Activated CD4-positive, alpha-beta T cell treated with anti-CD3 and anti-CD28 coated beads for 24 hours (primary cell): ENCODE results near the gene HEPACAM2.

Source experiments
- DNase-seq, 2 donors: peaks; one replicate each; pipeline ENCODE4 v3.0.0-alpha.2; 2020; ENCODE audit warnings: low read depth in 2 of 2

HEPACAM2 gene

DNA sequence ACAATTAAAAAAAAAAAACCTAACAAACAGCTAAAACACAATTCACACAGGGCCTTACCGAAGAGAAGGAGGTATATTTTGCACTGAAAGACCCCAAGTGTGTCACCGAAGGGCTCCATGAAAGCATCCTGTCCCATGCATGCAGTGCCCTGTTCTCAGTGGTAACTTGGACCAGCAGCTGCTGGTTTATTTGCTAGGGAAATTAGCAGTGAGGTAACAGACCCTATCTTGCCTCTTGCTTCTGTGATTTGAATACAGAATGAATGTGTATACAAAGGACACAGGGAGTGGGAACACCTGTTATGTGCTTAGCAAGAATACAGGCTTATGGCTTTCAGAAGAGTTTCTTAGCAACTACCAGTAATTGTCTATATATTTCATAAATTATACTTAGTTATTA lies at the start of gene HEPACAM2:
Gene HEPACAM2, minus strand, starts transcription at position 160 of the 400 bp plus-strand sequence.
- DNase-seq = no peak

DNA sequence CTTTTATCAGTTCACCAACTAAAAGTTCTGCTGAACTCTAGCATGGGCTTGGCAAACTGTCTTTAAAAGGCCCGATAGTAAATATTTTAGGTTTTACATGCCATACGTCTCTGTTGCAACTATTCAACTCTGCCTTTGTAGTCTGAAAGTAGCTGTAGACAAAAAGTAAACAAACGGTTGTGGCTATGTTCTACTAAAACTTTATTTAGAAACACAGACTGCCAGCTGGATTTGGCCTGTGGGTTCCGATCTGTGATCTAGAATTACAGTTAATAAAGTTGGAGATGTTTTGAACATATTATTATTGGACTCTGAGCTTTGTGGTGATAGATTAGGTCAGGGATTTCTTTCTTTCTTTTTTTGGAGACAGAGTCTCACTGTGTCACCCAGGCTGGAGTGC lies 39.0 kb upstream of the HEPACAM2 start:
- DNase-seq = no peak

DNA sequence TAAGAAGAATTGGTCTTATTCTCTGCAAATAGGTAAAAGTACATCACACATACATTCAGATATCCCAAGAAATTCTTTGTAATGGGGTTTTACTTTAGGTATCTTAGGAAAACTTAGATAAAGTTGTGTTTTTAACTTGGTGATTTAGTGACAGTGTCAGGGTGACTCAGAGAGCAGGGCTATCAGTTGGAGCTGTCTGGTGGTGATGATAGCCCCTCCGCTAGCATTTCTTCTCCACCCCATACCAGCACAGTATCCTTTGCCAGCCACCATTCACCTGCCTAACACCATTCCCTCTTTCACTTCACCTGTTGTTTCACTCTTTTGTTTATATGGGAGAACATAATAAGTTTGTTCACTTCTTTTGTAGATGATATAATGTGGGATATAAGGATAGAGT lies 36.3 kb upstream of the HEPACAM2 start:
- no peak for DNase-seq

DNA sequence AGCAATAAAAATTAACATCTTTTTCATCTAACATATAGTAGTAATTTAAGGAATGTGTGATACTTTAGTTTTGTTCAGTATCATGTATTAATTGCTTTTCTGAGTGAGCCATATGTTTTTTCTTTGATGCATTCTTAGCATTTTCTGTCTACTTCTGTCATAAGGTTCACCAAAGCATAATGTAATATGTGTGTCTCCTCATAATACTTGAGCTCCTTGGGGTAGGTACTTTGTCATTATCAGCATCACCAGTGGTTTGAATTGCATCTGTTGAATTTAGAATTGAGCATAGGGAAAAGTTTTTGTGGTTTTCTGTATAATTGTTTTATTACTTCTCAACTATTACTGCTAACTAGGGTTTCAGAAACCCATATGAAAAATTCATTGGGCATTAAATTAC lies 32.4 kb upstream of the HEPACAM2 start:
- no peak for DNase-seq

DNA sequence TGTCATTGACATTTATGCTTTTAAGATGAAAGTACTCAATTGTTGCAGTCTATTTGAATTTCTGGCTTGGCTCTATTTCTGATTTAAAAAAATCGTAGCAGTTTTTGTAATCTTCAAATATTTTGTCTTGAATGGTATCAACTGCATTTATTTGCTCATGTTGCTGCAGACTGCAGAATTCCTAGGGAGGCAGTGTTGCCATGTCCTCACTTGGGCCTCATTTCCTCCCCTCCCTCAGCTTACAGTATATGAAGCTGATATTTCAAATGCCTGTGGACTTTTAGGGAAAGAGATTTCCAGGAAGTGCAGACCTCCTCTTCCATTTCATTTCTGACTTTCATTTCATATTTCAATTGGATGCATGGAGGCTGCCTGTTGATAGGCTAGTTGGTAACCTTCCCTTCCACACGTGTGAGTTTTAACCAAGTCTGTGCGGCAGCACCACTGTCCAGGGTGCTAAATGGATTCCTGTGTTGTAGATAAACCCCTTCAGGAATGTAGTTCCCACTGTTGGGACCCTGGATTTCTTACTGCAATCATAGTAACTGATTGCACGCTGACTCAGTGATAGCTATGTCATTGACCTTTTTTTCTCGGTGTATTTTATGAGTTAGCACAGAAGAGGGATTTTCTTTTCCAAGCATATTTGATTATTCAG lies 23.4 kb upstream of the HEPACAM2 start:
- DNase-seq = no peak

DNA sequence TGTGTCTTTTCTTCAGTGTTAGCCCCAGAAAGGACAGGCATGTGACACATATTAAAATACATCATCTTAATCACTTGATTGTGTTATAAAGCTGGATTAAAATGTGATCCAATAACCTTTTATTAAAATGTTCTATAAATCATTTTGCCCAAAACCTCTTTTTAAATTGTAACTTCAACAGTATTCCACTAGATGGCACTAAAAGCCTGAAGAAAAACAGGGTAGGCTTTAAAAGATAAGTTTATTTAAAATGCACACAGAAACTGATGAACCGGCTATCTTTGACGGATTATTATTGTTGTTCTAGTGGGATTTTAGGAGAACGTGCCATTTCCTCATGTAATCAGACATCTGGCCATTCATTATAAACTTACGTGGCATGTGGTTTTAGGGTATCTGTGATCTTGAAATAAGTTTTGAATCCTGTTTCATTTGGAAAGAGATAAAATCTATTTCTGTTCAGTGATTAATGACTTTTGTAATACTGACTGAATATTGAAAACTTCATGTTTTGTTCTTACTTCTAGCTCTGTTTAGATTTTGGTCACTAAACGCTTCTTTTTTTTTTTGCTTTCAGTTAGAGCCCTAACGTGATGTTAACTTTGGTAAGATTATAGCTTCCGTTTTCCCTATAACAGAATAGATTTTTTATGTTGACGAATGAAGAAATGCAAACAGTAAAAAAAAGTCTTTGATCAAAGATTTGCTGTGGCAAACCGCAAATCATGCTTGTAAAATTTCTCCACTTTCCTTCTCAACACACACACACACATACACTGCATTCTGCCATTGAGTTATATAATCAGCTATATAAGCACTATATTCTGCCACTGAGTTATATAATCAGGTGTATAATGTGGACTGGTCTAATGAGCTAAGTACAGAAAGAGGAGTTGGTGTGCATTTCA lies 19.5 kb upstream of the HEPACAM2 start:
- no peak for DNase-seq

DNA sequence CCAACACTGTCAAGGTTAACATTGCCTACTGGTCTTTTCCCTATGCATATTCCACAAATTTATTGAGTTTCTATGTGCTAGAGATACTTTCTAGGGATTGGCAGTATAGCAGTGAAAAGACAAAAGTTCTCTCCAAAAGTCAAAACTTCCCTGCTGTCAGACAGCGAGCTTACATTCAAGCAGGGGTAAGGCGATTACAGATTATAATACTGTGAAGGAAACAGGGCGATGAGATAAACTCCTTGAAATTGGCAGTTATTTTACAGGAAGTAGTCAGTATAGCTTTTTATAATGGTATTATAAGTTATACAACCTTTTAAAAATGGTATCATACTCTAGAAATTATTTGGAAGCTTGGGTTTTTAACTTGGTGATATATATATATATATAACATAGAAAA lies 15.8 kb upstream of the HEPACAM2 start:
- DNase-seq = no peak

DNA sequence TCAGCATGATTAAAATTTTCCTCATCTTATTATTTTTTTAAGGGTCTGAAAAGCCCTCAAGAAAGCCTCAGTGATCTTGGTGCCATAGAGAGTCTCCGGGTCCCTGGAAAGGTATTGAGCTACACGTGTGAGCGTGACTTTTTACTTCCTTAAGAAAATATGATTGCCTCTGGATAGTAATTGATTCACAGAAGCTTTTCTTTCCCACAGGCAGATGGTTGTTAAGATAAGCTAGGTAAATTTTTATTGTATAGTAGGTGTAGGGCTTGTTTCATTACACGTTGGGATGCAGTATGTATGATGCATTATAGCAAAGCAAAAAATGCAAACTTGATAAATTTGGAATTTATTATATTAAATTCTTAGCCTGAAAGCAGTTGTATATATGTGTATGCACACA lies 13.6 kb upstream of the HEPACAM2 start:
- DNase-seq = no peak

DNA sequence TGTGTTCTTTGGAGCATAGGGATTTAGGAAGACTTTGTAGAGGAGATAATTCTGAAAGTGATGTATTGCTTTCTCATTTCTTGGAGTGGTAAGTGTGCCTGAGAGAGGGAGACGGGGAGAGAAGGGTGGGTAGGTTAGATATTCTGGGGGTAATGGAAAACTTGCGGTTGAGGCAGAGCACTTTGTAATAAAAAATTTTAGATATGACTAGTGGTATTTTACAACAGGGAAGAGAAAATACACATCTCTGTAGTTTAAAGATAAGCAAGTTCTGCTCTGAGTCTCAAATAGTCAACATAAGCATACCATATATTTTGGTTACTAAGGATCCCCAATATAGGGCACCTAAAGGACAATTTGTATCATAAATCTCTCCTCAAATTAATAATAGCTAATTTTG lies 12.5 kb upstream of the HEPACAM2 start:
- DNase-seq = no peak

DNA sequence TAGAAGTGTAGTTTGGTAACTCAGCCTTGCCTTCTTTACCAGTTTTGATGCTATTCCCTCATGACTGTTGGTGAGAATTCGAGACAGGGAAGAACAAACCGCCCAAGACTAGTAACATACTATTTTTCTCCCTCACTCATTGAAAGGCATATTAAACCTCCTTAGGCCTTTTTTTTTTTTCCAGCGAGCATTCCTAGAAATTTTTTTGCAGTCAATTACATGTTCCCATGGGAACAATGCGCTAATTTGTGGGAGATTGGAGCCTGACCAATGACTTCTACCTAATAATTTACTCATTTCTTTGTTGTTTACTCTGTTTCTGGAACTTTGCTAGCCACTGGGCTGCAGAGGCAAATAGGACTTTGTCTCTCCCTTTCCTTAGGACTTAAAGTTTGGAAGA lies 11.9 kb upstream of the HEPACAM2 start:
- no peak for DNase-seq

DNA sequence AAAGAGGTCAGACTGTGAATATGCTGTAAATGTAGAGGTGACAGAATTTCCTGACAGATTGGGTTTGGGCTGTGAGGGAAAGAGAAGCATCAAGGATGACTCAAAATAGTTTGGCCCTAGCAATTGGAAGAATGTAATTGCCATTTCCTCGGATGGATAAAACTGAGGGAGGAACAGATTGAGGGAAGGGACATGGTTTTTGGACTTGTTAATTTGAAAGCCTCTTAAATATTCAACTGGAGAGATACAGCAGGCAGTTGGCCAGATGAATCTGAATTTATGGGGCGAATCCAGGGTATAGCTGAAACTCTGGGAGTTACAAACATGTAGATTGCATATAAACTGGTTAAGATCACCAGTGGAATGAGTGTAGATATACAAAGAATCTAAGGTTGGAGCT lies 9.3 kb upstream of the HEPACAM2 start:
- no peak for DNase-seq

DNA sequence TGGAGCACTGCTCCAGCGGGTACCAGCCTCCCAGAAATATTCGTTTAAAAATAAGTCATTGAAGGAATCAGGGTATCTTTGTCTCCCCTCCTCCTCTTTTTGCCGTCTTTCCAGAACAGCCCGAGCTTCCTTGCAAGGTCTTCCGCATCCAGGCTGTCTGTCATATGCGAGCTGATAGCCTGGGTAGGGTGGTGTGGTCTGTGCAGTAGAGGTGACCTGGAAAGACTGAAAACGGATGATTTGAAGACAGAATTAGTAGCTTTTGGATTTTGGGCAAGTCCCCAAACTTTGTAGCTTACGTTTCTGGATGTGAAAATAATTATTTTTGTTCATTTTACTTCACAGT lies 6.4 kb upstream of the HEPACAM2 start:
- no peak for DNase-seq

DNA sequence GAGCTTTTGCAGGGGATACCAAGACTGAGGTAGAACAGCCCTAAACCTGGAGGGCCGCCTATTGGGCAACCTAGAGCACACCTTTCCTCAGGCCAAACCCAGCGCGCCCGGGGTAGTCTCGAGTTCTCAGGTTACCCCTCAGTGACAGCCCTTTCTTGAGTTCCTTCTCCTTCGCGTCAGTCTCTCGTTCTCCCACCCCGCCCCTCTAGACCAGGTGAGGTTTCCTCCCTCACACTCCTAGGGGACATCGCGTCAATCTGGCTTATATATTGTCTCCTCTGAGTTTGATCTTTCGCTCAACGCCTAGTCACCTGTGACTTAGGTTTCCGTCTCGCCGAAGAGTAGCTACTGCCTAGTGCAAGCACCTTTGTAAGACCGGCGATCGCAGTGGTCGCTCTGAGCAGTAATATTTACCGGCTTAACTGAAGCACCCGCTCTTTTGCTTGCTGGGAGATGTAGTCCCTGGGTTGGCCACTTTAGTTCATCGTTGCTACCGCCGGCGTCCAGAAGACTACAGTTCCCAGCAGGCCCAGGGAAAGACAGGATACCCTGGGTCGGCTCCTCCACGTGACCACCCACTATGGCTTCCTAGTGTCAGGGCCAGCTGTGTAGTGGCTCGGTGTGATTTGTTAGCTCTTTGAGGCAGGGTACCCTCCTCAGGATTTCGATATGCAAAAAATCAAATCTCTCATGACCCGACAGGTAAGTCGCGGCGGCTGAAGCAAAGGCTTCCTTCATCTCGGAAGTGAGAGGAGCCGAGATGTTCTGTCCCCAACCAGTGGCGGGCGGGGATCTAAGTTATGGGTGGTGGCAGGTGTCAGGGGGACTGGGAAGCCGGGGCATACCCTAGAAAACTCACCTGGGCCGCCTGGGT lies 5.8 kb upstream of the HEPACAM2 start, which contains the start of gene VPS50:
Gene VPS50, plus strand, starts transcription at position 568 of the 874 bp plus-strand sequence. Its CDS starts 102 bp downstream, at position 670.
- peak; percentile 76 to 80 for DNase-seq

DNA sequence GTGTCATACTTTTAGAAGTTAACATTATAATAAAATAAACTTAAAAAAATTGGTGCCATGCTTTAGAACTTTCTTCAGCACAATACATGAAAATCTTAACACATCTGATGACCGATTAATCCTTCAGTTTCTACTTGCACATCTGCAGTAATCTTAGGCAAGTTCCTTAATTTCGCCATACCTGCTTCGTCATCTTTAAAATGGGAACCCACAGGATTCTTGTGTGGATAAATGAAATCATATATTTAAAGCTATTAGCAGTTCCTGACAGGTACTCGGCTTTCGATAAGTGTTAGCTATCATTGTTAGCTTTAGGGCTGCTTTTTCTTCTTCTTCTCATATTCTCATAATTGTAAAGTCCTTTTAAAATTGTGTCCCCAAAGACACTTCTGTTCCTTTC lies 5.0 kb upstream of the HEPACAM2 start:
- no peak for DNase-seq

DNA sequence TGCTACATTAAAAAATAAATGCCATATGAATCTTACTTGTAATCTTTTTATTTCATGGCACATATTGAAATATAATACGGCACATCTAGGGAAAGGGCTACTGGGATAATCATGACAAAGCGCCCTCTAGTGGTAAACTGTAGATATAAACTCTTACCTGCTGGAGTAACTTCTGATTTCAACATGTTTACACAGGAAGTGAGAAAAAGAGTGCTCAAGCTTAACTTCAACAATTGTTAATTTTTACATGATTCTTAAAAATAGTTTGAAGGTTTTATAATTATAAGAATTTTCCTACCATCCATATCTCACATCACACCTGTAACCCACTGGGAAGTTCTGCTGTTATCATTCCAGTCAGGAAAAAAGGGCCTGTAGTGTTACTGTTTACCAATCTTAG lies 2.0 kb upstream of the HEPACAM2 start:
- DNase-seq = no peak

DNA sequence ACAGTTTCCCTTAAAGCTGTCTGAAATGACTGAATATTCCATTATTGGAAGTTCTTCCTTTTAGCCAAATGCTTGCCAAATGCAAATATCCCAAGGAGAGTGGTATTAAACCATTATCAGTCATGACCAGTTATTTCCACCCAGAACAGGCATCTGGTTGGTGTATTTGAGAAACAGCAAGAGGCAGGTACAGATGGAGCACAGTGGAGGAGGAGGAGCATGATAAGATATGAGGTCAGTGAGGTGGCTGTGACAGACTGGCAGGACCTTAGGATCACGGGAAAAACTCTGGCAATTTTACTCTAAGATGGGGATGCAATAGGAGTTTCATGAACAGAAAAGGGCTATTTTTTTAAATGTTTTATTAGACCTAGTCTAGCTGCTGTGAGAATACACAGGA lies 6.4 kb downstream of the HEPACAM2 start:
- no peak for DNase-seq

DNA sequence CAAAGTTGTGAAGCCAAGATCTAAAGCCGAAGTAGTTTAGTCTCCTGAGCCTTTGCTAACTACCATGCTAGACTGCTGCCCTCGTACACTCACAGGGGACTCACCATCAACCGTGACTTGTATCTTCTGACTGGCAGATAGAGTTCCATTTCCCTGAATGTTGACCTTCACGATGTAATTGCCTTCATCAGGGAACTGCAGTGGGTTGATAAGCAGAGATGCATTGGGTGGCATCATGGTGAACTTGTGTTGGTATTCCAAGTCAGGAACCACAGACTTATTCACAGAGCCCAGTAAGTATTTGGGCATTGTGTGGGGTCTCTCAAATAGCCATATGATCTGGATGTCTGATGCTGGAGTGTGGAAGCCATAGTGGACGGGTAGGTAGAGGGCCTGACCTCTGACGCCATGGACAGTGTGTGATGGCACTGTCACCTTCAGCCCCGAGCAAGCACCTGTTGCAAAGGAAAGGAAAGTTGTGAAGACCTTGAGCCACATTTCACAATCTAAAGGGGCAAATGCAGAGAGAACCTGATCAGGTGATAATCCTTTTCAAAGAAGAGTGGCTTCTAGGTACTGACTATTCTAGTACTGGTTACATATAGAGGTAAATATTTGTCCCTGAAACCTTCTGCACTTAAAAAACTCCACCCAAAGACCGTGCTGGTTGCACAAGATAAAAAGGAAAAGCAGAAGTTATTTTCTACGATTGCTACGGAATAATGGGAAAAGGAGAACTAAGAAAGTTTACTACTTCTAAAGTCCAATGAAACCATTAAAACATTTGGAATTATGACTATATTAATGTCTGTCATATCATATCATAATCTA lies 7.1 kb downstream of the HEPACAM2 start:
- DNase-seq = no peak

DNA sequence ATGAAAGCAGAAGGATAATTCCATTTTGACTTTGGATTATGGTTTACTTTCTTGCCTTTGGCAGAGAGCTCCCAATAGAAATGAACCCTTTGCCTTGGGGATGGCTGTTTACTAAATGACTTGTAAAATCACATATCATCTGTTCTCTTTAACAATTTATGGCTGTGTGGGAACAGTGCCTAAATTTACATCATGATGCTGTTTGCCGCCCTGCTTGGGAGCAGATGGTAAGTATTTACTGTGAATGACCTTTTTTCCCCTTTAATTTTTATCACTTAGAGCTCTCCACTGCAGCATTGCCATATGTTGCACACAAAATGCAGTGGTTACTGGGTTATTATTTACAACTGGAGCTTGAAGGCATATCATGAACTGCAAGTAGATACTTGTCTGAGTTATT lies 13.4 kb downstream of the HEPACAM2 start:
- DNase-seq = no peak

DNA sequence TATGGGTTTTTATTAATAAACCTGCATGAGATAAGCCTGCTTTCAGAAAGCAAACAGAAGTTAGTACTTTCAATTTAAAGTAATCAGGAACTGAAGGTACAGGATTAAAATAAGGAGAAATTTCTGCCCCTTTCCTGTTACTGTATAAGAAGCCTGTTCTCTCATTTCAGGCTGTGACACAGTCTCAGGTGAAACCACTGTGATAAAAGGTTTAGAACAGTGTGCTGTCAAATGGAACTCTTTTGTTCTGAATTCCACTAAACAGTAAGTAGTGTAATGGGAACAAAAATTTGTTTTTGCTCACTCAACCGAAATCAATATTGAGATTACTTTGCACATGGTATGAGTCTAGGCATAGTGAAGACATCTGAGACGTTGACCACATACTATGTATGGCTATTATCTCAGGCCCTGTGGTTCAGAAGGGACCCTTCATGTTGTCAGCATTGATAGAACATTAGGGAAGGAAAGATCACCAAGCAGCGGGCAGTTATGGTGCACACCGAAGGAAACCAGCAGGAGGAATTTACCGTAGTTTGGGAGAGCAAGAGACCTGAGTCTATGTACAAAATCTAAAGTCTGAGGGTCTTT lies 14.9 kb downstream of the HEPACAM2 start:
- no peak for DNase-seq

DNA sequence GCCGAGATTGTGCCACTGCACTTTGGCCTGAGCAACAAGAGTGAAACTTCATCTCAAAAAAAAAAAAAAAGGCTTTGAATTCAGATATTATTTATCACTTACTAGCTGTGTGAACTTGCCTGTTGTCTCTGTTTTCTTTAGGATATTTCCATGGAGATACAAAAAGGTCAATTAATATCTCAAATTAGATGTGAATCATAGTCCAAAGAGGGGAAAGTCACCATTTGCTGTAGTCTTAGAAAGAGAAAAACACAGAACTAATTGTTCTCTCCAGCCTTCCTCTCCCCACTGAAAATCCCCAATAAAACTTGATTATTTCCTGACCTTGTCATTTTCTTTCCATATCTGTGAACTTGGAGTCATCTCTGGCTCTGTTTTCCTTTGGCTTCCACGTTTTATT lies 21.2 kb downstream of the HEPACAM2 start:
- DNase-seq = no peak

DNA sequence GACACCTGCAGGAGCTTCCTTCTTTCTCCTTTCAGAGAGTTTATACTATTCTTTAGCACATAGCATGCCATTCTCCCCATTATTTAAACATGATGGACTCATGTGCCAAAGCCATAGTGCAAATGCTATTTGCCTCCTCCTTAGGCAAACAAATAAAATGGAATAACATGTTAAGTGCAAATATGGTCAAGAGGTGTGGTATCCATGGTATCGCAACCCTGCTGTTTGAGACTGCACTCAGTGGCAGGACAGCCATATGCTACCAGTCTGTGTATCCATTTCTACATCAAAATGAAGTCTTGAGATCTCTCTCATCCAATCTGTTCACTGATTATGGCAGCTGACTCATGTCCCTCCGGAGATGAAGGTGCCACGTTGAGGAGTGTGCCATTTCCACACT lies 22.8 kb downstream of the HEPACAM2 start:
- no peak for DNase-seq
